Glutamatergic neuron (in vitro differentiated cells): ENCODE measurements around the gene MRPL49. TPM values are rescaled to one million over a fixed set of nuclear protein-coding genes. Genes with fewer than 3 reads are reported as not detected.

Experiments
- DNase-seq: peaks from one replicate; pipeline ENCODE4 v3.0.0; 2022
- H3K27ac Mint-ChIP-seq: one replicate; pipeline ENCODE4 v1.8.0; 2020; ENCODE audit warnings: mild to moderate bottlenecking, mixed read lengths, inconsistent platforms; ENCODE audit not compliant: unreplicated experiment
- H3K27me3 Mint-ChIP-seq: one replicate; pipeline ENCODE4 v1.8.0; 2020; ENCODE audit warnings: mild to moderate bottlenecking, moderate library complexity, mixed read lengths, inconsistent platforms; ENCODE audit not compliant: unreplicated experiment
- H3K36me3 Mint-ChIP-seq: one replicate; pipeline ENCODE4 v1.8.0; 2020; ENCODE audit warnings: mild to moderate bottlenecking, mixed read lengths, inconsistent platforms; ENCODE audit not compliant: unreplicated experiment
- H3K4me1 Mint-ChIP-seq: one replicate; pipeline ENCODE4 v1.8.0; 2020; ENCODE audit warnings: mild to moderate bottlenecking, low read depth, mixed read lengths, inconsistent platforms; ENCODE audit not compliant: unreplicated experiment
- H3K4me3 Mint-ChIP-seq: one replicate; pipeline ENCODE4 v1.8.0; 2020; ENCODE audit warnings: mild to moderate bottlenecking, mixed read lengths, inconsistent platforms; ENCODE audit not compliant: unreplicated experiment
- H3K9me3 Mint-ChIP-seq: one replicate; pipeline ENCODE4 v1.8.0; 2020; ENCODE audit warnings: mild to moderate bottlenecking, moderate library complexity, mixed read lengths, inconsistent platforms; ENCODE audit not compliant: unreplicated experiment
- CTCF ChIP-seq: fragments of 200-600 bp; sonication (generic); IDR thresholded peaks from one replicate; pipeline ENCODE4 v1.5.0; 2021; ENCODE audit not compliant: partially characterized antibody, unreplicated experiment
- total RNA-seq: library from RNA; stranded (reverse); fragmentation: NEBNext Ultra II Directional; extraction: Animal tissue kit (Norgen Biotek cat#: 25700); gene quantifications from one replicate; pipeline ENCODE4 v1.2.1, GENCODE V29; 2021; ENCODE audit not compliant: unreplicated experiment

The MRPL49 gene
- total RNA-seq, 1 donor from 2014 or later, result 32.9 TPM

GRCh38 chr11:65126624-65127274 lies 4.6 kb downstream of the MRPL49 start:
- Mint-ChIP-seq H3K4me1 (peaks cover 2% of the 10 kb centered on the region), H3K27me3 (peaks cover 11% of the 10 kb centered on the region), H3K4me3 (no peak overlapping the region), H3K27ac (no peak overlapping the region), H3K9me3 (no peaks in the 10 kb centered on the region), H3K36me3 (no peaks in the 10 kb centered on the region)
- TF ChIP-seq CTCF, result no peak
- no peak for DNase-seq

GRCh38 chr11:65127473-65128181 lies 5.5 kb downstream of the MRPL49 start:
- Mint-ChIP-seq H3K36me3 (no peaks in the 10 kb centered on the region), H3K4me3 (no peak overlapping the region), H3K27ac (no peak overlapping the region), H3K4me1 (peaks cover 3% of the 10 kb centered on the region), H3K27me3 (peaks cover 3% of the 10 kb centered on the region), H3K9me3 (no peaks in the 10 kb centered on the region)
- no peak for TF ChIP-seq CTCF
- no peak for DNase-seq

GRCh38 chr11:65128182-65129145 lies 6.3 kb downstream of the MRPL49 start:
- DNase-seq, result no peak
- H3K4me1 Mint-ChIP-seq, result peaks cover 8% of the 10 kb centered on the region
- TF ChIP-seq CTCF, result no peak
- no peaks in the 10 kb centered on the region for H3K36me3 Mint-ChIP-seq
- H3K27ac Mint-ChIP-seq, result no peak overlapping the region
- peaks cover 4% of the 10 kb centered on the region for H3K27me3 Mint-ChIP-seq
- peaks cover 1% of the 10 kb centered on the region for H3K9me3 Mint-ChIP-seq
- H3K4me3 Mint-ChIP-seq, result no peak overlapping the region

GRCh38 chr11:65129649-65130441 lies 7.7 kb downstream of the MRPL49 start:
- DNase-seq, result no peak
- Mint-ChIP-seq H3K36me3 (no peaks in the 10 kb centered on the region), H3K9me3 (peaks cover 9% of the 10 kb centered on the region), H3K4me1 (peaks cover 8% of the 10 kb centered on the region), H3K27me3 (peaks cover 8% of the 10 kb centered on the region), H3K4me3 (no peak overlapping the region), H3K27ac (no peak overlapping the region)
- no peak for TF ChIP-seq CTCF
